Dermis microvascular lymphatic vessel endothelial cell (primary cell): ENCODE results near the gene SLC23A2. TPM values are rescaled to one million over a fixed set of nuclear protein-coding genes. Genes with fewer than 3 reads are reported as not detected.

Experiments
- DNase-seq, 2 donors: peaks; one replicate each; pipeline versions ENCODE4 v3.0.0 to v3.0.0-alpha.2; 2010; ENCODE audit warnings: low read depth in 2 of 2
- total RNA-seq: library from RNA; depleted of rRNA; stranded (reverse); fragments of >200 nt; gene quantifications from 2 replicates; pipeline ENCODE4 v1.2.1, GENCODE V29; 2014

Gene SLC23A2
- total RNA-seq, 1 donor from 2014 or later: 13.1 TPM

DNA sequence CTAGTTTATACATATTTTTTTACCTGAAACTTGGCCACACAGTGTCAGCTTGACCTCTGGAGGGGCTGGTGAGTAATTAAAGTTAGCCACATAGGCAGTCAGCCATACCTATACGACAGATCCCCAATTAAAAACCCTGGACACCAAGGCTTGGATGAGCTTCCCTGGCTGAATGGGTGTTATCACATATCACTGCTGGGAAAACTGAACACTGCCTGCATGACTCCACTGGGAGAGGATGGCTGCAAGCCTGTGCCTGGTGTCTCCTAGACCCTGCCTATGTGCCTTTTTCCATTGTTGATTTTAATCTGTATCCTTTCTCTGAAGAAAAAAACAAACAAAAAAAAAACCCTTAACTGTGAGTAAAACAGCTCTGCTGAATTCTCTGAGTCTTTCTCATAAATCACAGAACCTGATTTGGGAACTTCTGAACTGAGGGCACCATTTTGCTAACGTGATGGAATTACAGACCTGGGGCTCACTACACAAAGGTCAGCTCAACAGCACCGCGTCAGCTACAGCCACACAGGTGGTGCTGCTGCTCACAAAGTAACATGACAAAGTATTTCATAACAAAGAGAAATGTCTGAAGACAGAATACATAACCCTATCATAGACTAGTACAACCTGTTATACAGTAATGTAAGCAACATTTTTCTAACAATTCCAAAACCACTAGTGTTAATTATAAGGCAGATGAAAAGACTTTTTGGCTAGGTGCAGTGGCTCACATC lies 97.0 kb downstream of the SLC23A2 start:
- no peak for DNase-seq

DNA sequence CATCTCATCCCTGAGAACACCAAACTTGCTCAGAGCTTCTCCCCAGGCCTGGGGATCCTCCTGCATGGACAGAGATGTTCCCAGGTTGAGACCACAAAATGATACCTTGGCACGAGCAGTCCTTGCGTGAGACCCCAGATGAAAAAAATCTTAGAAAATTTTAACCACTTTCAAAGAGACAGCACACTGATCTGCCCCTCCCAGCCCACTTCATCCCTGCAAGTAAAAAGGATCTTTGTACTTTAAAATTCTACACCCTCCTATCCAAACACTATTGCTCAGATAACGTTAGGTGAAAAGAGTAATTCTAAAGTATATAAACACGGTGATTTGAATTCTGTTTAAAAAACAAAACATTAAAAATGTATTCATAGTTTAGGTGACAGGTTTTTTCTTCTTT lies 98.5 kb downstream of the SLC23A2 start:
- no peak for DNase-seq

DNA sequence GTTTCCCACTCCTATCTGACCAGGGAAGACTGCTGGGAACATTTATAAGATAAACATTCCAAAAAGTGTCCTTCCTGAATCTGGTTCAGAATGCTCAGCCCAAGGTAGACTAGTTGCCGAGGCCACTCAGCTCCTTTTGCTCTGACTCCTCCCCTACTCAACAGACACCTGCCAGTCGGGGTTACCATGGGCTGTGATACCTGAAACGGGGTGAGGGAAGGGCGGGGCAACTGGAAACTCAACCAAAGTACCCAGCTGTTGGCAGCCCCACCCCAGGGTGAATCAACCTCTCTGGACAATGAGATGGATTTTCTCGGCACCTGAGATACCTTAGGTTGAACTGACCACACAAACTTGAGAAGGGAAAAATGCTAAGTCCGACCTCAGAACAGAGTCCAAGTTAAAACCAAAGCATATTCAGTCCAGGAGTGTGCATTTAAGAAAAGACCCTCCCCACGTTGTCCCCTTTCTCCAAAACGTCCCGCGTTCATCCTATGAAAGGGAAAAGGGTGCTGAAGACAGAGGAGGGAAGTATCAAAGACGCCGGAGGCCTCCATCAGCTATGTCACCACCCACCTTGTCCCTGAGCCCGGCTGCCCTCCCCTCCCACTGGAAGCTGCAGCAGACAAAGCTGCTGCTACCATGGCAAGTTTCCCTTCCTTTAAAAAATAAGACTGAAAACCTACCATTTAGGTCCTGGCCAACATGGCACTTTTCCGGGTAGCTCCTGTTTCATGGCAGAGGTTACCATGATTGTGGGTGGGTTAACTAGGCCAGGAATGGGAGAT lies 100.1 kb downstream of the SLC23A2 start:
- no peak for DNase-seq

DNA sequence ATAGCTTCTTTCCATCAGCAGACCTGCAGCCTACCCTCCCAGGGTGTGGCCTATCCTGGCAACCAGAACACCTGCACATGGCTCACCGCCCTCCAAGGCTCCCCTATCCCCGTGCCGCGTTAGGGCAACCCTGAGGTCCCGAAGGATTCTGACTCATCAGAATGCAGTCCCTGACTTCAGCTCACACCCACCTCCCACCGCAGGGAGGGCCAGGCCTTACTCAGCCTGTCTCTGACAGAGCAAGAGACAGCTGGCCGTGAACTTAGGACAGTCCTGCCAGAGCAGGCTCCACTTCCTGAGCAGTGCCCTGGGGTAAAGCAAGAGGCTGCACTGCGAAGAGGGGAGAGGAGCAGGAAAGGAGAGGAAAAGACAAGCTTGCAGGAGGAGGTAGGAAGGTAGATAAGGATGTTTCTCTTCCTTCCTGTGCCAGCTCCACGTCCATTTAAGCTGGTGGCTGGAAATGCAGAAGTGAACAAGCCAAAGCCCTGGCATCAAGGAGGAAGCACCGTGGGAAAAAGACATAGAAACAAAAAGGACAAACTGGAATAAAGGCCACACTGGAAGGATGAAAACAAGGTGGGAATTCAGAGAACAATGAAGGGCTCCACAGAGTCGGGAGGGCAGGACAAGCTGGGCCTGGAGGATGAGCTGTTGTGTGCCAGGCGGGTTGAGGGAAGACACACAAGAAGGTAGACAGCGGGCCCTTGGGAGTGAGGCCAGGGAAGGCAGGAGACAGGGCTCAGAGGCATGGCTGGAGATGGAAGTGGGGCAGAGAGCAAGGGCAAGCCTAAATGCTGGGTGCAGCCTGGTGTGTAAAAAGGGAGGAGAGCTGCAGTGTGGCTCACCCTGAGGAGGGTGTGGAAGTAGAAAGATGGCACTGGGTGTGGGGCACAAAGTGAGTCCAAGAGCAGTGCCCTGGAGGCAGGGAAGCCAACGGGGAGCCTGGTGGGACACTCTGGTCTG lies 102.7 kb downstream of the SLC23A2 start:
- DNase-seq: peak in 1 of 2 donors; percentile 59

DNA sequence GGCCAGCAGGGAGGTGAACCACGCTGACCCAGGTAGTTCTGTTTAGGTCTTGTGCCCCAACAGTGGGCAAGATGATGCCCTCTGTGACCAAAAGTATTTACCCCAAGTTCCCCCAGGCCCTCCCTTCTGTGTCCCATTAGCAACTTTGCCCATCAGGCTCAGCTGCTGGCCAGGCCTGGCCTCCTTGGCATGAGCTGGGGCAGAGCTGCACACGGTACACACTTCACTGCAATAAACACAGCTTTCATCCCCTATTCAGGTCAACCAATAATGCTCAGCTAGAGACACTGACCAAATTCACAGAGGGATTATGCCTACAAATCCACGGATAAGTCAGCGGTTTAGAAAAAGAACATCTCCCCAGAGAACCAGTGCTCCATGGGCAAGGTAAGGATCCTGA lies 103.7 kb downstream of the SLC23A2 start:
- DNase-seq: no peak

DNA sequence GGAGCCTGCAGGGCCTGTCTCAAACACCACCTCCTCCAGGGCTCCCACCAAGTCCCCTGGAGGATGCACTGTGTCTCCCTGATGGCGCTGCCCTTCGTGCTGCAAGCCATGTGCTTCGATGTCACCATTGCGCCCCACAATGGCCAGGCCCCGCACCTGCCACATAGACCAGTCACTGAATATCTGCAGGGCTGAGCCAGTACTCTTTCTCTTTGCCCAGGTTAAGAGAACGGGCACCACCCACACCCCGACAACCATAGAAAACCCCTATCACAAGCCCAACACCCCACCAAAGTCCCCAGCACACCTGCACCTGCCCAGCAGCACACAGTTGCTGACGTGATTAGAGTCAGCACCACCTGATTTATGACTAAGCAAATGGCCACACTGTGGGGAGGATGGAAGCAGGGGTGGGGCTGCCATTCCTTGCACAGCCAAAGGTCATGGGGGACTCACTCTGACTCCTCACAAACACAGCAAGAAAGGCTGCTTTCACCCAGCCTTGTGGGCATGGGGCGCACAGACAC lies 104.3 kb downstream of the SLC23A2 start:
- no peak for DNase-seq

DNA sequence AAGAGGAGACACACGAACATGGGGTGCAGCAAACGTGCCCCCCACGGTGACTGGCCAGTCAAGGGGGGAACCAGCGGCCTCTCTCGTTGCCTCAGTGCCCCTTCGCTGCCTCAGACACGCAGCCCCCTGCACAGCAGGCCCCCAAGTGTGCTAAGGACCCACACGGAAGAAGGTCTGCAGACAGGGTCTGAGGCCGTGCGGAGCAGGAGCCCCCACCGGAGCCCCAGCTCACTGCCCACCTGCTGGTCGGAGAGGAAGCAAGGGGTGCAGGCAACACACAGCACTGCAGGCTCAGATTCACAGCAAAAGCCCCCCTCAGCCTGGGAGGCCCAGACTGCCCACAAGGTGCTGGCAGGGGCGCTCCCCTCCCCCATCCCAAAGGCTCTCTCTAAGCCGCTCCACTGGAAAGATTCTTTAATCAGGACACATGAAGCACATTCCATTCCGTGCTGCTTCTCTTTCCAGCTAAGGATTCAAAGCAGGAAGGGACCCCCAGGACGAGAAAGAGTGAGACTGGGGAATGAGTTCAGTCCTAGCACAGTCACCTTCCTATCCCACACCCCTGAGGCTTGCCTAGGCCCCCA lies 105.1 kb downstream of the SLC23A2 start:
- no peak for DNase-seq

DNA sequence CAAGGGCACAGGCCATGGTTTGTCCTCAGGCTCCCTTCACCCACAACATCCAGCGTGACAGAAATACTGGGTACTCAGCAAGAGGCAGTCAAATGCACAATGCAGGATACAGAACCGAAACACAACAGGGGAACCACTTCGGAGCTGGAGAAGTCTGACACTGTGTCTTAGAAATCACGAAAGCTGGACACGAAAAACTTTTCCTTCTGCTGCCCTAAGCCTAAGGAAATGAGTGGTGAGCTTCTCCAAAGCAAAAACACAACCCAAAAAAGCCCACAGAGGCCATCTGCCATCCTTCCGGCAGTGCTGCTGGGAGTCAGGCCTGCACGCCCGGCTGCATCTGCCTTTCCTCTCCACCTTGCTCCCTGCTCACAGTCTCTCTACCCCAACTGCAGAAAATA lies 106.3 kb downstream of the SLC23A2 start:
- no peak for DNase-seq

DNA sequence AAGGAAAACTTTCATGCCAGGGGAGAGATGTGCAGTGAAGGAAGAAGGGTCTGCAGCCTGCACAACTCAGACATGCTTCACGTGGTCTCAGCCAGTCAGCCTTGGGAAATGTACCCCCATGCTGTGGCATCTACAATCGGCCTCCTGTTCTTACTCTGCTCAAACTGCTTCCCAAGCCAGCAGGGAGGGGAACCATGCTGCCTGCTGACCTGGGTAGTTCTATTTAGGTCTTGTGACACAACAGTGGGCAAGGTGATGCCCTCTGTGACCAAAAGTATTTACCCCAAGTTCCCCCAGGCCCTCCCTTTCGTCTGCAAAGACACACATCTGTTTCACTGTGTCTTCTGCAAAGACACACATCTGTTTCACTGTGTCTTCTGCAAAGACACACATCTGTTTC lies 106.9 kb downstream of the SLC23A2 start:
- DNase-seq: no peak

DNA sequence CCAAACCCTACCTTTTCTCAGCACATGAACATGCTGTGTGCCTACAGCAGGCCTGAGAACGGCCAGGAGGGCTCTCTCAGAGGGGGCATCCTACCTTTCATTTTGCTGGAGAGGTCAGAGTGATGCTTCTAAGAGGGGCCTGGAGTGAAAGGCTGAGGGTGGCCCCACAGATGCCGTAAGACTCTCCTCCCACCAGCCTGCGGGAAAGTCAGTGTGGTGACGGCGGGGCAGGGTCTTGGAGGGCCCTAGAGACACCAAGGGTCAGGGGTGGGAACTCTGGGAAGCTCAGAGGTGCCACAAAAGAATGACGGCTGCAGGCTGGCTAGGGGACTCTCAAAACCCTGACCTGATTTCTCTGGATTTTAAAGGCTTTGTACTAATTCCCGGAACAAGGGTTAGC lies 107.6 kb downstream of the SLC23A2 start:
- no peak for DNase-seq

DNA sequence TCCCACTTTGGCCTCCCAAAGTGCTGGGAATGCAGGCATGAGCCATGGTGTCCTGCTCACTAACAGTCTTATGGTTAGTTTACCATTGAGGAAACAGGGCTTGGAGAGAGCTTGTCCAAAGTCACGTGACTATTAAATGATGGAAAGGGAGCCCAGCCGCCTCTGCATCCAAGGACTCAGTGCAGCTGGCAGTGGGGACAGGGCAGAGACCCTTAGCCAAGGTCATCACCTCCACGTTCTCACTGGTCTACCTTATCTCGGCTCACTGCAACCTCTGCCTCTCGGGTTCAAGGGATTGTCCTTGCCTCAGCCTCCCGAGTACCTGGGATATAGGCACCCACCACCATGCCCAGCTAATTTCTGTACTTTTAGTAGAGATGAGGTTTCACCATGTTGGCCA lies 109.3 kb downstream of the SLC23A2 start:
- no peak for DNase-seq

DNA sequence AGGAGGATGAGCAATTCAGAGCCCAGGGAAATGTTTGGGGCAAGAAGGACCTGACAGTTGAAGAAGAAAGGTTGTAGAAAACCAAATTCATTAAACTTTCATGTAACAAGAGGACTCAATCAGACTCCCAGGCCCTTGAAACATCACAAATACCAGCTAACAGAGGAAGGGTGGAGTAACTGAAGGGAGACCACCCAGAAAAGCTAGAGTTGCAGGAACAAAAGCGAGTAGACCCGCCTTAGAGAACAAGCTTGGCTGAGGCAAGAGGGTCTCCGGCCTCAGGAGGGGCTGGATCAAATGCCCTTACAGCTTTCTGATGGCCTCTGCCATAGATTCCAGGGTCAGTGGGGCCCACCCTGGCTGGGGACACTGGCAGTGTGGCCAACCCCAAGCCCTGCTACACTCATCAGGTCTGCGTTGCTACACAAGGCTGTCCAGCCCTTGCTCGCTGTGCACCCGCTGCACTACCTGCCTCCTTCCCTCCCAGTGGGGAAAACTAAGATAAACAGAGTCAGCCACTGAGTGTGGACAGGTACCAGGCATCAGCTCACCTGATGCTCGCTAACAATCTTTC lies 110.0 kb downstream of the SLC23A2 start:
- no peak for DNase-seq

DNA sequence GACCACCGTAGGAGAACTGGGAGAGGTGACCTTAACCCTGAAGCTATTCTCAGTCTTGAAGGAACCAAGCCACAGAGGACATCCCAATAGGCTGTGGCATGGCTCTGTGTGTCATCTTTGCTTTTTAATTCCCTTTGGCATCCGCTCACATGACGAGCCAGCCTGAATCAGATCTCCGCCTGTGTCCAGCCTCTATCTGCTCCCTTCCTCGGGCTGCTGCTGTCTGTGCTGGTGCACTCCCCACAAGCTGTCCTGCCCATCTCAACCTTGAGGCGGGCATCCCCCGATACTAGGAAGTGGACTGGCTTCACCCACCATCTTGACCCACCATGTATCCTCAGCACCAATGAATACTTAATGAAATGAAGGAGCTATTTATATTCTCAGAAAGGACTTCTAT lies 111.9 kb downstream of the SLC23A2 start:
- no peak for DNase-seq

DNA sequence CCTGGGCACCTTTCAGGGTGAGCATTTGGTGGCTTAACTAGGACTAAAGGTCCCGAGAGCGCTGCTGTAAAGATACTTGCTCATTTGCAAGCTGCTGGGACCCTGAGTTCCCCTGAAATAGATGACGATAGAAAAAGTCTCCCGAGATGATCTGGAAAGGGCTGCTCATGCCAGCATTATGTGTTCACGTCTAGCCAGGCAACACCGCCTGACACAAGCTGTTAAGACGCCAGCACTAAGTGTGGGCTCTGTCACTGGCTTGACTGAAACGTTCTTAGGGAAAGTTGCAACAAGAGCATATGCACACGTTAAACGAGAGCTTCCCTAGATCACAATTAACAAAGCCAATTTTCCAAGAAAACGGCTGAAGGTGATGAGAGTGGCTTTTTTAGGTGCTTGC lies 113.7 kb downstream of the SLC23A2 start:
- DNase-seq: no peak

DNA sequence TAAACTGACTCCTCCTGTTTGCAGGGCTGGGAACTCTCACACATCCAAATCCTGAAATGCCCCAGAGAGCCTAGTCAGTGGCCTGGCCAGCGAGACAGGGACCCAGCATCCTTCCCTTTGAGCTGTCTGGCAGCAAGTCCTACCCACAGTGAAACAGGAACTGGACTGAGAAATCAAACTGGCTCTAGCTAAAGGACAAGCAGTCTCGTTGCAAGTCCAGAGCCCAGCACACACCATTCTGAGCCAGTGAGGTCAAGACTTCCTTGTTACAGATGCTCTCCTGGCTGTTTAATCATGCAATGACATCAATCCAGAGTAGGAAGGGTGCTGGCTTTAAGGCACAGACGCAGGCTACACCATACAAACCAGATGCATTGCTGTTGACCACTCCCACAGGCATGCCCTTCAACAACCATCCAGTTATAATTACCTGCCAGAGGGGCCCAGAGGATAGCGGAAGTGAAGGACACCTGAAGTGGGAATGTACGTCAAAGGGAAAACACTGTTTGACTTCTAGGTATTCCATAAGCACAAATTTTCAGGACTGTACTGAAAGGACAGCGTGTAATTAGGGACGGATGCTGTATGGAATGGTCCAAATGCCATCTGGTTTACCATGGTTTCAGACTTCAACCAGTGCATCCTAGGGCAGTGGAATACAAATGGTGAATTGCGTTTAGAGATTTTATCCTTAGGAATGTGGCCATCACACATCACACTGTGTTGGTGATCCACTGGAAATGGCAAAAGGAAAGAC lies 114.4 kb downstream of the SLC23A2 start:
- no peak for DNase-seq

DNA sequence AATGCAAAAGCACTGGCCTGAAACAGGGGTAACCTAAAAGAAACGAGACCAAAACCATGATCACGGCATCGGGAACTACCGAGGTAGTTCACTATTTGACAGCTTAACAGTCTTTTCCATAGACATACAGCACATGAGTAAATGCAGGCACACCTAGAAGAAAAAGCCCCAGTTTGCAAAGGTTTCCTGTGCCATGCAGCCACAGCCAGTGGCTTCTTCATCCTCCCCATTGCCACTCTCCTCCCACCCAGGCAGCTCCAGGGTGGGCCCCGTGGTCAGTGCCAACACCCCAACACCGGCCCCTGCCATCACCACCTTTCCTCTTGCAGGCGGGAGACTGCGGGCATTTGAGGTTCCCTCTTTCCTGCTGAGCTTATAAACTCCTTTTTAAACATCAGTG lies 115.4 kb downstream of the SLC23A2 start:
- DNase-seq: no peak

DNA sequence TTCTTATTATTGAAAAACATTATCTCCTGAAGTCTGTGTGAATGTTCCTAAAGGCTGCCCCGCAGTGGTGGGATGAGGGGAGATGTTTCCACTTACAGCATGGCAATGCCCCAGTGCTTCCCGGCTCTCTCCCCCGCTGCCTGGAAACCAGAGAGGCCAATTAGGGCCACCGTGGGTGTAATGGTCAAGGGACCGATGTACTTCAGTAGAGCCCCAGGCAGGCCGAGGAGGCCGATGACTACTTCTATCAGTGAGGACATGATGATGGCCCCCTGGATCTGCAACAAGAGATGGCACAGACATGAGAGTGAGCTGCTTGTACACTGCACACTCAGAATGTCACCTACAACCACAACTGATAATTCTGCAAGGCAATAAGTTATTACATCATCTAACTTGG lies 117.8 kb downstream of the SLC23A2 start:
- DNase-seq: no peak

DNA sequence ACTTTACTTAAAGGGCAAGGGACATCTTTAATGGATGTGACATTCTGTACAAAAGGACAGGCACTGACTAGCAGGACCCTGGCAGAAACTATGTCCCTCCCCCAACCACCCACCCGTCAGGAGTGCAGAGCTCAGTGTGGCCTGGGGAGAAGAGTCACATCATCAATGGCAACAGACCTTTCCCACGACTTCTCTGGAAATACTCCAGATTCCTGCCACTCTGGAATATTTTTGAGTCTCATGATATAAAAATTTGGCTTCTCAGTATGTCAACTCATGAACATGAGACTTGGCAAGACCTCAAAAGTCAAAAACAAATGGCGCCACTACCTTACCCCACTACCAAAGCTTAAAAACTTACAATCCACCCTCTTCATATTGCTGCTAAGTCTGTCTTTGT lies 118.3 kb downstream of the SLC23A2 start:
- DNase-seq: peak; percentile 6 to 24

DNA sequence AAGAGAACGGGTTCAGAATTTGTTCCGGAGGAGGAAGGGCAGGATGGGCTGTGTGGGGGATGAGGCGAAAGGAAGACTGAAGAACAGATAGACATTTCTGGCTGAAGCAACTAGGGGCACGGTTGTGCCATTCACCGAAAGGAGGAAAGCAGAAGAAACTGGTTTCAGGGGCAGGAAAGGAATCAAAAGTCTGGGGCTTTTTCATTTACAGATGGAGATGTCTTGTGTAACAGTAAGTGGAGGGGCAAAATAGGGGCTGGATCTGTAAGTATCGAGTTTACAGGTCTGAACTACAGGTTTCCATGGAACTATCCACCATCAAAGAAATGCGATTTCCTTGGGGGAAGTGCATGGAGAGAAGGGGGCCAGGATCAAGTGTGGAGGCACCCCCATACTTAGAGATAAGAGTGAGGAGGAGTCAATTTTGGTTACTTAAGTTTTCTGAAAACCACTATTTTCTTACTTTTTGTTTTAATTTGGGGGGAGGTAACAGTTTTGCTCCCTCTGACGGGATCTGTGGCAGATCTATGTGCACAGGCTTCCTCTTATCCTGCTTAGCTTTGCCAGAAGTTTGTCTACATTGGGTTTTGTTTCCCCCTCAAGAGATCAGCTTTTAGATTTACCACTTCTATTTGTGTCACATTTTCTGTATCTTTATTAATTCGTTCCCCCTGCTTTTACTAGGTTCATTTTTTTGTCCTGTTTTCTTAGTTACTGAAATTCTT lies 120.1 kb downstream of the SLC23A2 start:
- no peak for DNase-seq

DNA sequence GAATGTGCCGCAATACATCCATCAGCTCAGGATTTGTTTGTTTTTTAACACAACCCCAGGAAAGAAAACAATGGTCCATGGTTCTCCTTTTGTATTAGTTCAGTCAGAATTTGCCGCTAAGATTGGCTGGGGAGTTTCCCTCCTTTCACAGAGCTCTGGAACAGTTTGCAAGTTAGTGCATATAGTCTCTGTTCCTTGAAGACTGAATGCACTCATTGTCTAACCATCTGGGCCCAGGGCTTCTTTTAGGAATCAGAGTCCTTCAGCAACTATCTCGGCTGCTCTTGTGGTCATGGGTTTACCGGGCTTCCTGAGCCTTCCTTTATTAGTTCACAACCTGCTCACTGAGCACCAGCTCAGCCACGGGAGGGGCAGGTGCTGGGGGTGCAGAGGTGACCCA lies 121.3 kb downstream of the SLC23A2 start:
- no peak for DNase-seq
